ENCODE data around the gene AADACL4.

DNA sequence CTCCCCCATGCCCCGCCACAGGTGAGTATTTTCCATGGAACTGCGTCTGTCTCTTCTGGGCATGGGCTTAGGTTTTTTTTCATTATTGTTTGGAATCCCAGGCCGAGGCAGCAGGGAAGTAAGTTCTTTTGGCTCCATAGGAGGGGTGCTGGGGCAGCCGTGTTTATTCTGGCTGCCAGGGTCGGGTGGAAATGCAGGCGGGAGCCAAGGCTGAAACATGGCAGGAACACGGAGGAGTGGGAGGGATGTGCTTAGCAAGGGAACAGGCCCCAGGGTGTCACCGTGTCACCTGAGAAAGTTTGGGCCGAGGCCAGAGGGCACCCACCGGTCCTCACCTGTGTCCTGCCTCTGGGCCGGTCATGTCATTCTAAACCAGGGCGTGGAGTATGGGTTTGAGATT is 21.4 kb upstream of the AADACL4 start:
- TF ChIP-seq, protein P1, sequence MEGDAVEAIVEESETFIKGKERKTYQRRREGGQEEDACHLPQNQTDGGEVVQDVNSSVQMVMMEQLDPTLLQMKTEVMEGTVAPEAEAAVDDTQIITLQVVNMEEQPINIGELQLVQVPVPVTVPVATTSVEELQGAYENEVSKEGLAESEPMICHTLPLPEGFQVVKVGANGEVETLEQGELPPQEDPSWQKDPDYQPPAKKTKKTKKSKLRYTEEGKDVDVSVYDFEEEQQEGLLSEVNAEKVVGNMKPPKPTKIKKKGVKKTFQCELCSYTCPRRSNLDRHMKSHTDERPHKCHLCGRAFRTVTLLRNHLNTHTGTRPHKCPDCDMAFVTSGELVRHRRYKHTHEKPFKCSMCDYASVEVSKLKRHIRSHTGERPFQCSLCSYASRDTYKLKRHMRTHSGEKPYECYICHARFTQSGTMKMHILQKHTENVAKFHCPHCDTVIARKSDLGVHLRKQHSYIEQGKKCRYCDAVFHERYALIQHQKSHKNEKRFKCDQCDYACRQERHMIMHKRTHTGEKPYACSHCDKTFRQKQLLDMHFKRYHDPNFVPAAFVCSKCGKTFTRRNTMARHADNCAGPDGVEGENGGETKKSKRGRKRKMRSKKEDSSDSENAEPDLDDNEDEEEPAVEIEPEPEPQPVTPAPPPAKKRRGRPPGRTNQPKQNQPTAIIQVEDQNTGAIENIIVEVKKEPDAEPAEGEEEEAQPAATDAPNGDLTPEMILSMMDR (IDR thresholded peaks at IDR 0.05; ENCODE audit: poor library complexity) = no peak
- TF ChIP-seq EZH2 (IDR thresholded peaks at IDR 0.05; ENCODE audit: borderline replicate concordance) (no peak), EZH2phosphoT487 (IDR thresholded peaks at IDR 0.05; ENCODE audit: low read depth, severe bottlenecking, unreplicated experiment) (no peak)

All from hepatocyte (in vitro differentiated cells).